Esophagus (tissue), 2 donors: Measurements from ENCODE around the gene PALLD. TPM values are rescaled to one million over a fixed set of nuclear protein-coding genes. Genes with fewer than 3 reads are reported as not detected.

ENCODE experiments used
- H3K27ac ChIP-seq, 2 donors: one replicate each; pipeline ENCODE4 v1.5.1; 2013; ENCODE audit warnings: low read depth in 2 of 2, mild to moderate bottlenecking in 2 of 2, inconsistent platforms in 1 of 2, low read length in 1 of 2, moderate library complexity in 1 of 2
- H3K27me3 ChIP-seq, 2 donors: one replicate each; pipeline ENCODE4 v1.6.1; 2013; ENCODE audit warnings: low read length in 2 of 2, control low read depth in 1 of 2, mild to moderate bottlenecking in 1 of 2; ENCODE audit not compliant: insufficient read depth in 2 of 2, control insufficient read depth in 1 of 2
- H3K36me3 ChIP-seq, 2 donors: one replicate each; pipeline ENCODE4 v1.6.1; 2013; ENCODE audit warnings: low read length in 1 of 2; ENCODE audit not compliant: control insufficient read depth in 2 of 2, insufficient read depth in 2 of 2
- H3K4me1 ChIP-seq, 2 donors: one replicate each; pipeline ENCODE4 v1.6.1; 2013; ENCODE audit warnings: low read length in 1 of 2; ENCODE audit not compliant: control insufficient read depth in 2 of 2, insufficient read depth in 2 of 2
- H3K4me3 ChIP-seq, 2 donors: one replicate each; pipeline ENCODE4 v1.5.1; 2013; ENCODE audit warnings: low read length in 2 of 2, mild to moderate bottlenecking in 2 of 2, low read depth in 1 of 2, moderate library complexity in 1 of 2
- H3K9me3 ChIP-seq, 2 donors: one replicate each; pipeline ENCODE4 v1.6.1; 2013; ENCODE audit warnings: mild to moderate bottlenecking in 2 of 2, low read depth in 1 of 2, low read length in 1 of 2, moderate library complexity in 1 of 2; ENCODE audit not compliant: control insufficient read depth in 2 of 2, insufficient read depth in 1 of 2
- WGBS, 2 donors: extraction: QIAGEN DNeasy Blood & Tissue Kit; methylation state at CpG; one replicate each; pipeline ENCODE4 v1.1.7; 2013; 5-methylcytosine and 5-hydroxymethylcytosine counted together
- polyA plus RNA-seq, 2 donors: library from polyadenylated mRNA; stranded (reverse); fragments of 200-250 nt; gene quantifications; one replicate each; pipeline ENCODE4 v1.2.3, GENCODE V29; 2013
- donor health status: healthy with polysubstance abuse.
- donor health status: Bipolar disorder and iron deficiency.

Gene PALLD
- polyA plus RNA-seq, 2 donors = 34.7 to 101 TPM

DNA sequence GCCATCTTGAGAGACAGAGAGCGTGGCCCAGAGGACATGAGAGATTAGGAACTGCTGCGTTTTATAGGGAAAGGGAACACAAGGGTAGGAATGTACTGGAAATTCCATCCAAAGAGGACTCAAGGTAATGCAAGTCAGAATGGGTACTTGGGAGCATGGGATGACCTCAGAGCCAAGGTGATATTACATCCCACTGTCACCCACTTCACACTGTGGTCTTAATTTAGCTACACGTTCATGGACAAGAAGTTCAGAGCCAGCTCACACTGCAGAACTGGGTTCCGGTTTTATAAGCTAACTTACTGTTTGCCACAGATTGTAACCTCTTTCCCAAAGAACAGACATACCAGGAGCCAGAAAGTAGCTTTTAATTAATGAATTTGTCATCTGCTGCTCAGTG, 268.5 kb downstream of the PALLD start:
- H3K27ac ChIP-seq = peak overlapping the region; percentile 38 to 47
- no peaks in the 10 kb centered on the region for H3K36me3 ChIP-seq
- no peaks in the 10 kb centered on the region for H3K9me3 ChIP-seq
- peaks cover 0 to 7% of the 10 kb centered on the region in 2 donors for H3K4me1 ChIP-seq
- H3K4me3 ChIP-seq = no peak overlapping the region
- no peaks in the 10 kb centered on the region for H3K27me3 ChIP-seq
- WGBS, 2 donors = 59 to 60% methylated on average over 4 of the region's 4 CpGs

DNA sequence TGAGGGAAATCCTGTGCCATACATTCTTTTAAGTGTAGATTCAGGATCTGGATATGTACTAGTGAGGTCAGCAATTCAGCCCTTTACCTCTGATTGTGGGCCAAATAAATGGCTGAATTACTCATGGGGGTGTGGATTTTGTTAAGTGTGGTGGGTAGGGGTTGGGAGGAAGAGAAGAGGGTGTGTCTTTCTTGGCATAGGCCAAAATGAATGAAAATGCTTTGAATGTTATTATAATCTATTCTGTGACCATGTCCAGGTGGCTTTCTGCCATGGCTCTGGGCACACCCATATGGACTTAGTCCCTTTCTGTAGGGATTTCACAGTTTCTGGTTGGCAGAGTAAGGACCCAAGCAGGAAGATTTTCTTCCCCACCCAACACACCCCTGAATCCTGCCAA, 268.9 kb downstream of the PALLD start:
- H3K27ac ChIP-seq = peak overlapping the region; percentile 38 to 74

DNA sequence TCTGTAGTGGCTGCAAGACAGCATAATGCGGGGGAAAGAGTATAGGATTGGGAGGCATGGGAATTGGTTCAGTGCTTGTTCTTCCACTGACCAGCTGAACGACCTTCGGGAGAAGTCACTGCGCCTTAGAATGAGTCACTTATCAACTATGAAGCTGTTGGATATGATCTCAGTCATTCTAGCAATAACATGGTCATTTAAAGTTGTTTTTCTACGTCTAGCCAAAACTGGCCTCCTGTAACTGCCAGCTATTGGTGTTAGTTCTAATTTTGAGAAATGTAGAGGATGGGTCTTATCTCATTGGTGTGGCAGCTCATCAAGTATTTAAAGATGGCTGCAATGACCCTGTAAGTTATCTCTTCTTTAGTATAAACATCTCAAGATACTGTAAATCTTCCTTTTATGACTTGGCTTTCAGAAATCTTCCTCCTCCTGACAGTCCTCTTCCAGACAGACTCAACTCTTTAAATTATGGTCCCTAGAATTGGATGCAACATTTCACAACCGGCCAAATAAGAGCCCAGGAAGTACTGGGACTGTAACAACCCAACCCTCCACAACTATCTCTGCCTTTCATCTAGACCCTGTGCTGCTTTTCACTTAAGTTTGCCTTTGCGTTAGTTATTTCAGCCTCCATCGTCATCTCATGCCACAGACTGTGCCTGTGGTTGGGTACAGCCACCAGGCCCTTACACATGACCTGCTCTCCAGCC, 269.9 kb downstream of the PALLD start:
- no peak overlapping the region for H3K4me3 ChIP-seq
- no peaks in the 10 kb centered on the region for H3K27me3 ChIP-seq
- WGBS, 2 donors = 67 to 71% methylated on average over 8 of the region's 8 CpGs
- peaks cover 0 to 13% of the 10 kb centered on the region in 2 donors for H3K4me1 ChIP-seq
- no peaks in the 10 kb centered on the region for H3K9me3 ChIP-seq
- H3K27ac ChIP-seq = peak overlapping the region; percentile 75 to 85
- no peaks in the 10 kb centered on the region for H3K36me3 ChIP-seq

More for the DNA sequence above, 268.9 kb downstream of the PALLD start:
- Histone ChIP-seq H3K27me3 (no peaks in the 10 kb centered on the region), H3K4me1 (peaks cover 0 to 8% of the 10 kb centered on the region in 2 donors), H3K36me3 (no peaks in the 10 kb centered on the region), H3K4me3 (no peak overlapping the region), H3K9me3 (no peaks in the 10 kb centered on the region)

DNA sequence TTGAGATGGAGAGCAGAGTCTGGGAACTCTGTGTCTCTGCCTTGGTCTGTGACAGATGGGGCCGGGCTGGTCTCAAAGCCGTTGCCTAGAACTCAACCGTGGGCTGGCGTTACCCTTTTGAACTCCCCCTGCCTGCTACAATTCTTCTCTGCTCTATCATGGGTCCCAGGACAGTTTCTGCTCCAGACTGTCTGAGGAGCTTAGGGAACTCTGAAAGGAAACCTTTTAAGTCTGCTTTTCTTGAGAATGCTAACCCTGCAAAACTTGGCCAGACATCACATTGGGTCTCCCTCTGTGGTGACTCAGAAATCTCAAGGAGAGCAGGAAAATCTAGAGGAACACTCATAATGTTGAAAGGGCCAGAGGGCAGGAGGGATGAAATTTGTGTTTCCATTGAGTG, 272.6 kb downstream of the PALLD start:
- no peaks in the 10 kb centered on the region for H3K9me3 ChIP-seq
- H3K4me3 ChIP-seq = no peak overlapping the region
- no peaks in the 10 kb centered on the region for H3K36me3 ChIP-seq
- H3K27ac ChIP-seq = peak overlapping the region; percentile 9 to 49
- 50 to 54% methylated on average over 4 of the region's 4 CpGs for WGBS, 2 donors
- H3K4me1 ChIP-seq = peaks cover 0 to 13% of the 10 kb centered on the region in 2 donors
- H3K27me3 ChIP-seq = no peaks in the 10 kb centered on the region

DNA sequence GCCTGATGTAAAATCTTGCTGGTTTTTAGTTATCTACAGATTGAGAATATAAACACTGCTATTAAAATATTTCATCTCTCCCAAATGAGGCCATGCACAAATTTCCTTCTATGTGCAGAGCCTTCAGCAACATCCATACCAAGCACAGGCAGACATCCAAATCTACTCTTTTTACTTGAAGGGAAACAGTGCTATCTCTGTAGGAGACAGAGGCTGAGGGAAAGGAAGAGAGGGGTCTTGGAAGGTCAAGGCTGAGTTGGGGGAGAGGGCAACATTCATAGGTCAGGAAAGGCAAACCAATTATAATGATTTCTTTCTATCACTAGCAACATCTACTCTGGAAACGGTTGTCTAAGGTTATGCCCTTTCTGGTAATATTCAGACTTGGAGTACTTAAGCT, 273.0 kb downstream of the PALLD start:
- Histone ChIP-seq H3K27me3 (no peaks in the 10 kb centered on the region), H3K4me3 (no peak overlapping the region), H3K27ac (peak overlapping the region in 1 of 2 donors; percentile 84), H3K36me3 (no peaks in the 10 kb centered on the region), H3K4me1 (peaks cover 0 to 13% of the 10 kb centered on the region in 2 donors), H3K9me3 (no peaks in the 10 kb centered on the region)
- 37 to 62% methylated on average over 1 of the region's 1 CpG for WGBS, 2 donors

DNA sequence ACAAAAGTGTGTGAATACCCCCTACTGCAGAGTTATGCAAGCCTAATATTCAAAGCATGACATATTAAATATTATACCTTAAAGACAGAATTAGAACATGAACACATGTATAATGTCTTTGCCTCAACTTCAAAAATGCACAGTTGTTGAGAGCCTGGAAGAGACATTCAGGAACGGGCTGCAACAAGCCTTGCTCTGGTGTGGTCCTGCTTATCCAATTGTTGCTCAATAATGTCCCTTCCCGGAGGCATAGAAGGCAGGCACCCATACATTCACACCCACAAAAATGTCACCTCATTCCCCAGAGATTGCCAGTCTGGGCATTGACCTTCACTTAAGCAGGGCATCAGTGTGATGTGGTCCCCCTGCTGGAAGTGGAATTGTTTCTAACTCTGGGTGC, 274.4 kb downstream of the PALLD start:
- Histone ChIP-seq H3K9me3 (no peaks in the 10 kb centered on the region), H3K4me3 (no peak overlapping the region), H3K27ac (peak overlapping the region in 1 of 2 donors; percentile 40), H3K27me3 (no peaks in the 10 kb centered on the region), H3K36me3 (no peaks in the 10 kb centered on the region), H3K4me1 (peaks cover 0 to 9% of the 10 kb centered on the region in 2 donors)
- 45 to 84% methylated on average over 2 of the region's 2 CpGs for WGBS, 2 donors

DNA sequence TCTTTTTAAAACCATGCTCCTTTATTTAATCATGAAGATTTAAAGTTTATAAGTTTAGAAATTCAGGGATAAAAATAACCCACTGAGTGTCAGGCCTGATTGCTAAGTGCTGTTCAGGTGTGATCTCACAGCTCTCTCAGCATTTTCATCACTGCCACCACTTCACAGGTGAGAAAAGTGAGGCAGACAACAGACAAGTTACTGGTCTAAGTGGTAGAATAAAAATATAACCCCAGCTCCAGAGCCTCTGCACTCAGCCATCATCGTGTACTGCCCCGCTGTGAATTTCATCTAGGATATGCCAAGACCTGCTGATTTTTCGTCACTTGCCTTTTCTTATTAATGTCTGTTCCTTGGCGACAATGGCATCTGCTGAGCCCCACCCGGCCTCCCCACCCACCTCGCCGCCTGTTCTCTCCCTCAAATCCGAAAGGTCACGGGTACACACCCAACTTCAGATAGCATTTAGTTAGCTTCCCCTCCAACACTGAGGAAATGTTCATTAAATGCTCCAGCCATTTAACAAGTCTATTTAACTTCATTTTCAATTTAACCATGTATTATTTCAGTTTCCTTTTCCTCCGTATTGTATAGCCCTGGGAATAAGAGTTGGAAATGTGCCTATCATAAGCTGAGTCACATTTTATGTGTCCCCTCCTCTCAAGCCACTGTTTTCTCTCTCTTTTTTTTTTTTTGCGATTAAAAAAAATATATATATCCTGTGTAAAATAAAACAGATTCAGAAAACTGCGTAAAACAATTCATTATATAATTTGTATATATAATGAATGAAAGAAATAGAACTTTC, 276.7 kb downstream of the PALLD start:
- Histone ChIP-seq H3K4me3 (no peak overlapping the region), H3K4me1 (peaks cover 0 to 6% of the 10 kb centered on the region in 2 donors), H3K27me3 (no peaks in the 10 kb centered on the region), H3K9me3 (no peaks in the 10 kb centered on the region), H3K36me3 (no peaks in the 10 kb centered on the region), H3K27ac (peak overlapping the region in 1 of 2 donors; percentile 34)
- 49 to 62% methylated on average over 12 of the region's 12 CpGs for WGBS, 2 donors

DNA sequence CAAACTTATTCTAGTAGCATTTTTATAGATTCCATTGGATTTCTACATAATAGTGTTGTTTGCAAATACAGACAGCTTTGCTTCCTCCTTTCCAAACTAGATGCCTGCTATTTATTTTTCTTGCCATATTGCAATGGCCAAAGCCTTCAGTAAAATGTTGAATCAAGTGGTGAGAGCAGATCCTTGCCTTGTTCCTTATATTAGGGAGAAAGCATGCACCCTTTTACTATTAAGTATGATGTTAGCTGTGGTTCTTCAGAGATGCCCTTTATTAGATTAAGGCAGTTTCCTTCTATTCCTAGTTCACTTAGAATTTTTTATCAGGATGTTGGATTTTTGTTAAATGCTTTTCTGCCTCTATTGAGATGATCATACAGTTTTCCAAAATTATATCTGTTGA, 279.5 kb downstream of the PALLD start:
- H3K9me3 ChIP-seq = no peaks in the 10 kb centered on the region
- H3K27ac ChIP-seq = no peak overlapping the region
- H3K4me3 ChIP-seq = no peak overlapping the region
- no peaks in the 10 kb centered on the region for H3K27me3 ChIP-seq
- peaks cover 0 to 5% of the 10 kb centered on the region in 2 donors for H3K4me1 ChIP-seq
- H3K36me3 ChIP-seq = no peaks in the 10 kb centered on the region

DNA sequence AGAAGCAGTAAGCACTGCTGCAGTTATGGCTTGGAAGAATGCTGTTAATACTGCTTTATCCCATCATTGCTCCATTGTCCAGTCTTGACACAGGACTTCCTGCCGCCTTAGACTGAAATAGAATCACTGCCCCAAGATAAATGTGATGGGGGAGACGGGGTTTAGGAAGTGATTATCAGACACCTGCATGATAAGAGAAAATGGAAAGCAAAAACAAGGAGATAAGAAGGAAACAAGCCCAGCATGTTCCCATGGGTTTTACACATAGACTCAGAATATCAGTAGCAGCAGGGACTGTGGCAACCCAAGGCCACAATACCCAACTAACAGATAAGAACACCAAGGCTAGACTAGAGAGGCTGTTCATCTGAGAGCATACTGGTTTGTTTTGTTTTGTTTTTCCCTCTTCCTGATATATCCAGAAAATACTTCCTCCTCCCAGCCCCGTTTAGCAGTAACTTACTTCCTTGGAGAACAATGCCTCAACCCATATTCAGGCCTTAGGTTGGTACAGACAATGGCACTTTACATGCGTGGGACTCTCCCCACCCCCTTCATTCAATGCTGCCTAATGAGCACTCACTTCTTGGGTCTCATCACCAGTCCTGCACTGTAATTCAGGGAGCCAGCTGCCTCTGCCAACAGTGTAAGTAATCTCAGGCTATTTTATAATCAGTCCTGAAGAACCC, 280.6 kb downstream of the PALLD start:
- Histone ChIP-seq H3K4me3 (no peak overlapping the region), H3K4me1 (peaks cover 0 to 3% of the 10 kb centered on the region in 2 donors), H3K27me3 (no peaks in the 10 kb centered on the region), H3K9me3 (no peaks in the 10 kb centered on the region), H3K36me3 (no peaks in the 10 kb centered on the region), H3K27ac (no peak overlapping the region)
- WGBS, 2 donors = 57 to 78% methylated on average over 4 of the region's 4 CpGs
